ENCODE data around the gene PEX14. TPM values are rescaled to one million over a fixed set of nuclear protein-coding genes. Genes with fewer than 3 reads are reported as not detected.
A peak's percentile ranks its signal among the peaks of the same experiment; 100 is the strongest.

The PEX14 gene
- total RNA-seq, 1 donor from 2014 or later, result 10.6 TPM

- H3K9me3 ChIP-seq, result no peaks in the 10 kb centered on the region
- no peaks in the 10 kb centered on the region for H3K36me3 ChIP-seq
- no peaks in the 10 kb centered on the region for H3K4me1 ChIP-seq
- H3K4me3 ChIP-seq, result no peak overlapping the region
- intact Hi-C loops (cut with DNase I), result no loop called here
- no peak for TF ChIP-seq CTCF (IDR thresholded peaks at IDR 0.05)
- no peak for DNase-seq (ENCODE audit: low spot score in 2 of 2)
- H3K27me3 ChIP-seq, result no peaks in the 10 kb centered on the region
- no peak overlapping the region for H3K27ac ChIP-seq
Observed at GRCh38 chr1:10589074-10589473, 114.3 kb downstream of the PEX14 start.

GRCh38 chr1:10591010-10591409 lies 116.3 kb downstream of the PEX14 start:
- Histone ChIP-seq H3K9me3 (no peaks in the 10 kb centered on the region), H3K27me3 (no peaks in the 10 kb centered on the region), H3K4me1 (no peaks in the 10 kb centered on the region), H3K4me3 (no peak overlapping the region), H3K36me3 (no peaks in the 10 kb centered on the region), H3K27ac (no peak overlapping the region)
- no peak for TF ChIP-seq CTCF (IDR thresholded peaks at IDR 0.05)
- DNase-seq (ENCODE audit: low spot score in 2 of 2), result no peak
- intact Hi-C loops (cut with DNase I), result no loop called here

- Histone ChIP-seq H3K9me3 (no peaks in the 10 kb centered on the region), H3K27ac (no peak overlapping the region), H3K27me3 (no peaks in the 10 kb centered on the region), H3K36me3 (no peaks in the 10 kb centered on the region), H3K4me3 (no peak overlapping the region), H3K4me1 (peaks cover 0 to 4% of the 10 kb centered on the region in 2 donors)
- no peak for DNase-seq (ENCODE audit: low spot score in 2 of 2)
- intact Hi-C loops (cut with DNase I), result no loop called here
- TF ChIP-seq CTCF (IDR thresholded peaks at IDR 0.05), result no peak
Observed at GRCh38 chr1:10592373-10592772, 117.6 kb downstream of the PEX14 start.

- no peak for TF ChIP-seq CTCF (IDR thresholded peaks at IDR 0.05)
- Histone ChIP-seq H3K4me3 (no peak overlapping the region), H3K27ac (no peak overlapping the region), H3K36me3 (no peaks in the 10 kb centered on the region), H3K9me3 (no peaks in the 10 kb centered on the region), H3K27me3 (no peaks in the 10 kb centered on the region), H3K4me1 (peaks cover 0 to 4% of the 10 kb centered on the region in 2 donors)
- no peak for DNase-seq (ENCODE audit: low spot score in 2 of 2)
- intact Hi-C loops (cut with DNase I), result no loop called here
Observed at GRCh38 chr1:10593750-10594149, 119.0 kb downstream of the PEX14 start.

- no peaks in the 10 kb centered on the region for H3K9me3 ChIP-seq
- H3K4me1 ChIP-seq, result peaks cover 0 to 4% of the 10 kb centered on the region in 2 donors
- DNase-seq (ENCODE audit: low spot score in 2 of 2), result no peak
- H3K27me3 ChIP-seq, result no peaks in the 10 kb centered on the region
- H3K27ac ChIP-seq, result no peak overlapping the region
- no peak overlapping the region for H3K4me3 ChIP-seq
- H3K36me3 ChIP-seq, result no peaks in the 10 kb centered on the region
- no peak for TF ChIP-seq CTCF (IDR thresholded peaks at IDR 0.05)
- intact Hi-C loops (cut with DNase I), result no loop called here
Observed at GRCh38 chr1:10594595-10595223, 120.0 kb downstream of the PEX14 start.

GRCh38 chr1:10596780-10597179 lies 122.0 kb downstream of the PEX14 start:
- no peak for TF ChIP-seq CTCF (IDR thresholded peaks at IDR 0.05)
- Histone ChIP-seq H3K9me3 (no peaks in the 10 kb centered on the region), H3K27ac (peak overlapping the region in 1 of 2 donors; percentile 0), H3K36me3 (peaks cover 5% of the 10 kb centered on the region in 2 donors), H3K4me1 (peaks cover 0 to 4% of the 10 kb centered on the region in 2 donors), H3K4me3 (no peak overlapping the region), H3K27me3 (no peaks in the 10 kb centered on the region)
- intact Hi-C loops (cut with DNase I), result no loop called here
- no peak for DNase-seq (ENCODE audit: low spot score in 2 of 2)
